NK-92 (cell line): ENCODE results near the gene WDR54.
"Not testable (repeated sequence)": the region's sequence is repeated elsewhere in the genome, so short reads cannot be mapped to it uniquely, and the experiment has no call there.

ENCODE experiments used
- DNase-seq: peaks from one replicate; lab custom pipeline; 2025; ENCODE audit not compliant: unreplicated experiment; lab: John Stamatoyannopoulos, UW

WDR54 gene

DNA sequence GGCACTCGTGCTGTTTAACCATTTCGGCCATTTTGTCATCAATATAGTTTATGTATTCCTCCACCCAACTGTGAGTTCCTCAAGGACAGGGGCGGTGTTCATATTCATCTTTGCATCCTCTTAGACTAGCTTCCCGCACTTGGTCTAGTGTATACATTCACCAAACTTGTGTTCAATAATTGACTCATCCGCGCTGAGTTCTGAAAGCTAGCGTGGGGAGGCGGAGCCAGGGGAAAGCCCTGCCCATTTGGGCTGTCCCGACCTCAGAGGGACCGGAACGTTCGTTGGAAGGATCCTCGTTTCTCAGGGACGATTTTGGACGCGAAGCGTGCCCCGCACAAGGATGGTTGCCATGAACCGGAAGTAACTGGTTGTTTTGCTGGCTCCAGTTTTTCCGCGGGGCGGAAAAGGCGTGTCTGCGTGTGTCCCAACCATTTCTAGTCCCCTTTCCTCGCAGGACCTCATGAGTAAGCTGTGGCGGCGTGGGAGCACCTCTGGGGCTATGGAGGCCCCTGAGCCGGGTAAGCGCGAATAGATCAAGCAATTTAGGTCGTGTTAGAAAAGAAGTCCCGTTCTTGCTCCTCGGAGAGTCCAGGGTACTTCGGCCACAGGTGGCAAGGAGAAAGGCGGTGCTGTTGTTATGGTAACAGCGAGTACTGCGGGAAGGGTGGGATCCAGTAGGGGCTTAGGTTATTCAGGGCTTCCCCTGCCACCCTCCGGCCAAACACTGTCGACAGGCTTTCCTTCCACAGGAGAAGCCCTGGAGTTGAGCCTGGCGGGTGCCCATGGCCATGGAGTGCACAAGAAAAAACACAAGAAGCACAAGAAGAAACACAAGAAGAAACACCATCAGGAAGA, 33.4 kb downstream of the WDR54 start, which contains the start of gene INO80B:
INO80B (plus strand) TSS at position 434 of the 858 bp plus-strand sequence; CDS start at position 464, 30 bp downstream.
- peak; percentile 55 for DNase-seq

GRCh38 chr2:74457129-74457548, 35.6 kb downstream of the WDR54 start:
- DNase-seq = no peak

- DNase-seq = no peak
These were observed 36.1 kb downstream of the WDR54 start for GRCh38 chr2:74457549-74458131.

DNA sequence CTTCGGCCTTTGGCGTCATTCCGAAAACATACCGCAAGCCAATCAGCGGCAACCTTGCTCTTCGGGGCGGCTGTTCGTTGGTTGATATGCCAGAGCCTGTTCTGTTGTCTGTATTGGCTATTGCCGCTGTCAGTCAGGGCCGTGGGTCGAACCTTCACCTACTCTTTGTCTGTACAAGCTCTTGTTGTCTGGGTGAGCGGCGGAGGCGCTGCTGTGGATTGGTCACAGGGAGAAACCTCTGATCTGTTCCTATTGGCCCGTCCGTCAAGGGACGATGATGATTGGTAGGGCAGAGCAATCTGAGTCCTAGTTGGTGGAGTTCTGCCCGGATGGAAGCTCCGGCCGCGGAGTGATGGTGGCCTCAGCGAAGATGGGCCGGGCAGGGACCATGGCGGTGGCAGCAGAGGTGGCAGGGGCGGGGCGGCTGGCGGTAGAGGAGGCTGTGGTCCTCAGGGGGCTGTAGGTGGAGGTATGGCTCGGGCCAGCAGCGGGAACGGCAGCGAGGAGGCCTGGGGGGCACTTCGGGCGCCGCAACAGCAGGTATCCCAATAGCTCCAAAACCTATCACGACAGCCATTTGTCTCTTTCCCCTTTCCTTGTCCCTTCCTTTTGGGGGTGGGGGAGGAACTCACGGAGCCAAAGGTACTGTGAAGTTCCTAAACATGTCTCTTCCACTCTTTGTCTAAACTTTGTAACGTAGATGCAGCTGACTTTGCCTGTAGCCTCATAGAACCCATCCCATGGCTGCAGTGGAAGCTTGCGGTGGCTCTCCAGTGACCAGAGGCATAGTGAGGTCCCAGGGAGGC, 36.8 kb downstream of the WDR54 start, which contains the start of gene WBP1:
WBP1 (plus strand) TSS at position 307 of the 806 bp plus-strand sequence; CDS start at position 472, 165 bp downstream.
- peak; percentile 98 for DNase-seq

- no peak for DNase-seq
These were observed 37.4 kb downstream of the WDR54 start for GRCh38 chr2:74458938-74459363.

DNA sequence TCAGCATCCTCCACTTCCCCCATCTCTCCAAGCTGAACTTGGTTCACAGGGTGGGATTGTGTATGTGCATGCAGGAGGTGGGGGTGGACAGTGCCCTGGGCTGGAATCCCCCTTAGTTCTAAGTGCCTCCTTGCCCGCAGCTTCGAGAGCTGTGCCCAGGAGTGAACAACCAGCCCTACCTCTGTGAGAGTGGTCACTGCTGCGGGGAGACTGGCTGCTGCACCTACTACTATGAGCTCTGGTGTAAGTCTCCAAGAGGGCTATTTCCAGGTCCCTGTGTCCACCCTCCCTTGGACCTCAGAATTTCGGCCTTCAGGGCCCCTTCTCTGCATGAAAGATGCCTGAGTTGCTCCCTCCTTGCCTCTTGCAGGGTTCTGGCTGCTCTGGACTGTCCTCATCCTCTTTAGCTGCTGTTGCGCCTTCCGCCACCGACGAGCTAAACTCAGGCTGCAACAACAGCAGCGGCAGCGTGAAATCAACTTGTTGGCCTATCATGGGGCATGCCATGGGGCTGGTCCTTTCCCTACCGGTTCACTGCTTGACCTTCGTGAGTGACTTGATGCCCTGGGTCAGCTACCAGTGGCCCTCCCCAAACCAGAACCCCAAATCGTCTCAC, 38.1 kb downstream of the WDR54 start:
- not testable (repeated sequence) for DNase-seq

DNA sequence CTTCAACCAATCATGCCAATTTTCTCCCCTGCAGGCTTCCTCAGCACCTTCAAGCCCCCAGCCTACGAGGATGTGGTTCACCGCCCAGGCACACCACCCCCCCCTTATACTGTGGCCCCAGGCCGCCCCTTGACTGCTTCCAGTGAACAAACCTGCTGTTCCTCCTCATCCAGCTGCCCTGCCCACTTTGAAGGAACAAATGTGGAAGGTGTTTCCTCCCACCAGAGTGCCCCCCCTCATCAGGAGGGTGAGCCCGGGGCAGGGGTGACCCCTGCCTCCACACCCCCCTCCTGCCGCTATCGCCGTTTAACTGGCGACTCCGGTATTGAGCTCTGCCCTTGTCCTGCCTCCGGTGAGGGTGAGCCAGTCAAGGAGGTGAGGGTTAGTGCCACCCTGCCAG, 38.7 kb downstream of the WDR54 start:
- not testable (repeated sequence) for DNase-seq

GRCh38 chr2:74461187-74462053, 39.9 kb downstream of the WDR54 start:
- DNase-seq = no peak

DNA sequence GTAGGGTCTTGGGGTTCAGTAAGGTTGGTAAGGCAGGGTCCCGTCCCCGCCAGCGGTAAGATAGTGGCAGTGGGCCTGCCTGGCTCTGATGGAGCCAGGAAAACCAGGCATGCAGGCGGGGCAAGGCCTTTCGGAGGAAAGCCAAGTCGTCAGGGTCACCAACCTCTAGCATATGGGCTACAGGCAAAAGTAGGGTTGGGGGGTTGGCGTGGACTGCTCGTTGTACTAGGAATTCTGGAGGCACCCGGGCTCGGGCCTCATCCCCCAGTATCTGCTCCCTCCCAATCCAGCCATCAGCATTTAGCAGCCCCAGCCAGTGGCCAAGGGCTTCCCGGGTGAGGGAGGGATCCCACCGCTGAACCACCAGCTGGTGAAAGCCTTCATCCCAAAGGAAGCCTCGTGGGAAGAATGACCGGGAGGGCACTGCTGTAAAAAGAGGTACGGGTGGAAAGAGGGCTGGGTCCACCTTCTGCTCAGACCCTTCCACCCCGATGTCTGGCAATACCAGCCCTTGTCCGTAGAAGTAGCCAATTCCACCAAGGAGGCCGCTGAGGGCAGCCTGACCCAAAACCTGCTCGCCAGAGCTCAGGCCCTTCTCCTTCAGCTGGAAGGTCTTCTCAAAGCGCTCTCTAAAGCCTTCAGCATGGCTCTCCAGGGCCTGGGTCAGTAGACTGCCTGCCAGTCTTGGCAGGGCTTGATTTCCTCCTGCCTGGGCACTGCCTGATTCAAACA, 40.7 kb downstream of the WDR54 start:
- DNase-seq = no peak

DNA sequence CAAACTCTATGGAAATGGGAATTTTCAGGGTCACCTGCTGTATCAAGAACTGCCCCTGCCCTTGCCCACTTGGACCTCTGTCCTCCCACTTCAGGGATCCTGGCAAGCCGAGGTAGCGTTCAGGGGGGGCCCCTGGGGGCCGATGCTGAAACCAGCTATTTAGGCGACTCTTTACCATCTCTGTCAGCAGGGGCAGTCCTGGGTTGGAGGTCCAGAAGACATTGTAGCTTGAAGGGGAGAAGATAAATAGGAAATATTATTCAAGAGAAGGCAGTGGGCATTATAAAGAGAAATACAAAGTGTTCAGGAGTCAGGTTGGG, 41.2 kb downstream of the WDR54 start:
- DNase-seq = no peak

DNA sequence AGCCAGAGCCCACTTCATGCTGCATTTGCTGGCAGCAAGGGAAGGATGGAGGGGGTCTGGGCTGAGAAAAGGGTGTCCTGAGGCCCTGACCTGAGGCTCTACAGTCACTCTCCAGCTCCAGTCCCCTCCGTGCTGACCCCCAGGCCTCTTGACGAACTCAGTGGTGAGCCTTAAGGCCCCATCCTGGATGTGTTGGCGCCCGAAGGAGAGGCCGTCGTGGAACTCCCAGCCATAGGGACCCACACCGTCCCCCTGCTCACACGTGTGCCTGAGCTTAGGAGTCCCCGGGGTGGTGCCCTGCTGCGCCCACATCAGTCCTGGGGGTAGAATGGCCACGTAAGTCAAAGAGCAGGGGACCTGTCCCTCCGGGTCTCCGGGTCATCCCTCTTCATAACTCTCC, 42.9 kb downstream of the WDR54 start:
- DNase-seq = no peak

GRCh38 chr2:74470742-74471141, 49.2 kb downstream of the WDR54 start:
- not testable (repeated sequence) for DNase-seq

- no peak for DNase-seq
These were observed 50.0 kb downstream of the WDR54 start for GRCh38 chr2:74471332-74472065.

- peak; percentile 73 for DNase-seq
These were observed 50.8 kb downstream of the WDR54 start, which contains the start of gene MRPL53 for GRCh38 chr2:74472086-74472944. TSS of gene MRPL53 (minus strand) at chr2:74472680. CDS start at chr2:74472660, 20 bp downstream.

DNA sequence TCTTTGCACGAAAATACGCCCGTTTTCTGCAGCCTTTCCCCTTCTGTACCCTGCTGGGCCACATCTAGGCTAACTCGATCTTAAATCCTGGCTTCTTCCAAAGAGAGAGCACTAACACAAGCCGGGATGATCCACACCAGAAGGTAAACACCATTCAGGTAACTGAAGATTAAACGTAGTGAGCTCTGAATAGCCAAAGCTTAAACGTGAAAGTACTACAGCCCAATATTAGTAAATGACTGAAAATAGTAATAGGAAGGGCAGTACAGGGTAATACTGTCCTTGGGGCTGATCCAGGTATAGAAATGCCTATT, 51.4 kb downstream of the WDR54 start:
- no peak for DNase-seq

- no peak for DNase-seq
These were observed 53.0 kb downstream of the WDR54 start for GRCh38 chr2:74474481-74474880.

- DNase-seq = no peak
These were observed 53.4 kb downstream of the WDR54 start for GRCh38 chr2:74474899-74475298.
